Left ventricle myocardium inferior (tissue), 1 donor: ENCODE measurements around the gene NAP1L1. TPM values are rescaled to one million over a fixed set of nuclear protein-coding genes. Genes with fewer than 3 reads are reported as not detected.
A peak's percentile ranks its signal among the peaks of the same experiment; 100 is the strongest.

Source experiments
- DNase-seq: peaks from one replicate; pipeline ENCODE4 v3.0.0-alpha.2; 2020
- H3K27ac ChIP-seq: fragments of 200-600 bp; replicated peaks from 2 replicates; pipeline ENCODE4 v1.8.0; 2021
- H3K27me3 ChIP-seq: fragments of 200-600 bp; 2 replicates; pipeline ENCODE4 v1.8.0; 2021; ENCODE audit warnings: low read depth
- H3K36me3 ChIP-seq: fragments of 200-600 bp; 2 replicates; pipeline ENCODE4 v1.8.0; 2021
- H3K4me1 ChIP-seq: fragments of 200-600 bp; 2 replicates; pipeline ENCODE4 v1.8.0; 2021
- H3K4me3 ChIP-seq: fragments of 200-600 bp; 2 replicates; pipeline ENCODE4 v1.8.0; 2021; ENCODE audit warnings: mild to moderate bottlenecking, moderate library complexity
- H3K9me3 ChIP-seq: fragments of 200-600 bp; replicated peaks from 2 replicates; pipeline ENCODE4 v1.8.0; 2021
- intact Hi-C: fragments of 100-400 bp; cut with micrococcal nuclease; formaldehyde crosslinking; loops from one replicate; pipeline ENCODE4 v1.11.0; 2022
- total RNA-seq: library from RNA; stranded (reverse); fragmentation: NEBNext Ultra II Directional; extraction: Animal tissue kit (Norgen Biotek cat#: 25700); gene quantifications from one replicate; pipeline ENCODE4 v1.2.1, GENCODE V29; 2021
- TF ChIP-seq, protein P1 (sequence below): fragments of 200-600 bp; IDR thresholded peaks from 2 replicates; pipeline ENCODE4 v1.8.0; 2021; ENCODE audit warnings: antibody characterized with exemption, mild to moderate bottlenecking, borderline replicate concordance
- donor health status: DM: no; HTN: yes; CAD: no; lungs with severe emphysema.

Gene NAP1L1
- total RNA-seq, 1 donor from 2014 or later, result 256 TPM

- no peaks in the 10 kb centered on the region for H3K36me3 ChIP-seq
- no peaks in the 10 kb centered on the region for H3K27me3 ChIP-seq
- no peak overlapping the region for H3K27ac ChIP-seq
- DNase-seq, result no peak
- H3K4me1 ChIP-seq, result peaks cover 13% of the 10 kb centered on the region
- no peaks in the 10 kb centered on the region for H3K9me3 ChIP-seq
- TF ChIP-seq, protein P1, sequence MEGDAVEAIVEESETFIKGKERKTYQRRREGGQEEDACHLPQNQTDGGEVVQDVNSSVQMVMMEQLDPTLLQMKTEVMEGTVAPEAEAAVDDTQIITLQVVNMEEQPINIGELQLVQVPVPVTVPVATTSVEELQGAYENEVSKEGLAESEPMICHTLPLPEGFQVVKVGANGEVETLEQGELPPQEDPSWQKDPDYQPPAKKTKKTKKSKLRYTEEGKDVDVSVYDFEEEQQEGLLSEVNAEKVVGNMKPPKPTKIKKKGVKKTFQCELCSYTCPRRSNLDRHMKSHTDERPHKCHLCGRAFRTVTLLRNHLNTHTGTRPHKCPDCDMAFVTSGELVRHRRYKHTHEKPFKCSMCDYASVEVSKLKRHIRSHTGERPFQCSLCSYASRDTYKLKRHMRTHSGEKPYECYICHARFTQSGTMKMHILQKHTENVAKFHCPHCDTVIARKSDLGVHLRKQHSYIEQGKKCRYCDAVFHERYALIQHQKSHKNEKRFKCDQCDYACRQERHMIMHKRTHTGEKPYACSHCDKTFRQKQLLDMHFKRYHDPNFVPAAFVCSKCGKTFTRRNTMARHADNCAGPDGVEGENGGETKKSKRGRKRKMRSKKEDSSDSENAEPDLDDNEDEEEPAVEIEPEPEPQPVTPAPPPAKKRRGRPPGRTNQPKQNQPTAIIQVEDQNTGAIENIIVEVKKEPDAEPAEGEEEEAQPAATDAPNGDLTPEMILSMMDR, result no peak
- H3K4me3 ChIP-seq, result no peak overlapping the region
- intact Hi-C loops, result no loop called here
These were observed 86.0 kb downstream of the NAP1L1 start for GRCh38 chr12:75998292-75999063.

- TF ChIP-seq, protein P1, result no peak
- H3K27ac ChIP-seq, result peak overlapping the region; percentile 50
- no peak for DNase-seq
- H3K4me3 ChIP-seq, result no peak overlapping the region
- no peaks in the 10 kb centered on the region for H3K9me3 ChIP-seq
- H3K36me3 ChIP-seq, result no peaks in the 10 kb centered on the region
- H3K4me1 ChIP-seq, result peaks cover 13% of the 10 kb centered on the region
- no peaks in the 10 kb centered on the region for H3K27me3 ChIP-seq
- intact Hi-C loops, result no loop called here
These were observed 86.8 kb downstream of the NAP1L1 start for GRCh38 chr12:75997658-75998057.

GRCh38 chr12:75996861-75997447, 87.5 kb downstream of the NAP1L1 start:
- no peak for DNase-seq
- H3K27ac ChIP-seq, result peak overlapping the region; percentile 50
- H3K9me3 ChIP-seq, result no peaks in the 10 kb centered on the region
- no peak overlapping the region for H3K4me3 ChIP-seq
- peaks cover 13% of the 10 kb centered on the region for H3K4me1 ChIP-seq
- intact Hi-C loops, result no loop called here
- H3K36me3 ChIP-seq, result no peaks in the 10 kb centered on the region
- no peaks in the 10 kb centered on the region for H3K27me3 ChIP-seq
- TF ChIP-seq, protein P1, result no peak

DNA sequence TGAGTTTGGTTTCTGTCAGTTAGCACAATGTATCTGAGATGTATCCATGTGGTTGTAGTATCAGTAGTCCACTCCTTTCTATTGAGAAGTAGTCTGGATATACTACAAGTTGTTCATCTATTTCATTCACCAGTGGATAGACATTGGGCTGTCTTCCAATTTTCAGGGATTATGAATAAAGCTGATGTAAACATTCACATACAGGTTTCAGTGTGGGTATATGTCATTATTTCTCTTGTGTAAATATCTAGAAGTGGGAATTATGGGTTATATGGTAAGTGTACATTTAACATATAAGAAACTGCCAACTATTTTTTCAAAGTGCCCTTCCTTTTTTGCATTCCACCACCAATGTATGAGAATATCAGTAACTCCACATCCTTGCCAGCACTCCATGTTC, 88.8 kb downstream of the NAP1L1 start:
- DNase-seq, result no peak
- H3K27ac ChIP-seq, result no peak overlapping the region
- no peaks in the 10 kb centered on the region for H3K27me3 ChIP-seq
- H3K9me3 ChIP-seq, result no peaks in the 10 kb centered on the region
- H3K36me3 ChIP-seq, result no peaks in the 10 kb centered on the region
- TF ChIP-seq, protein P1, result no peak
- H3K4me1 ChIP-seq, result peaks cover 13% of the 10 kb centered on the region
- intact Hi-C loops, result no loop called here
- H3K4me3 ChIP-seq, result no peak overlapping the region

GRCh38 chr12:75994069-75994740, 90.3 kb downstream of the NAP1L1 start:
- no peaks in the 10 kb centered on the region for H3K36me3 ChIP-seq
- H3K27me3 ChIP-seq, result no peaks in the 10 kb centered on the region
- intact Hi-C loops, result no loop called here
- peaks cover 13% of the 10 kb centered on the region for H3K4me1 ChIP-seq
- no peaks in the 10 kb centered on the region for H3K9me3 ChIP-seq
- TF ChIP-seq, protein P1, result no peak
- no peak overlapping the region for H3K4me3 ChIP-seq
- DNase-seq, result no peak
- no peak overlapping the region for H3K27ac ChIP-seq
